Left lung (tissue), 10 donors: Measurements from ENCODE around the gene PLA2G4F. TPM values are rescaled to one million over a fixed set of nuclear protein-coding genes. Genes with fewer than 3 reads are reported as not detected.

ENCODE experiments used
- ATAC-seq: fragments of 200-7000 bp; cut with Tn5 transposase; one replicate; pipeline ENCODE4 v1.9.1; 2020; ENCODE audit warnings: moderate library complexity
- DNase-seq, 4 donors: peaks; one replicate each; pipeline ENCODE4 v3.0.0-alpha.2; 2013 to 2020
- H3K27ac ChIP-seq, 2 donors: fragments of 200-600 bp; sonication (generic) in 1 of 2; one replicate each; pipeline versions ENCODE4 v1.5.0 to v1.8.0; 2020 to 2021
- H3K27me3 ChIP-seq, 2 donors: fragments of 200-600 bp; sonication (generic) in 1 of 2; one replicate each; pipeline versions ENCODE4 v1.5.0 to v1.8.0; 2020 to 2021
- H3K36me3 ChIP-seq, 2 donors: fragments of 200-600 bp; sonication (generic) in 1 of 2; one replicate each; pipeline versions ENCODE4 v1.5.0 to v1.8.0; 2020 to 2021
- H3K4me1 ChIP-seq, 2 donors: fragments of 200-600 bp; one replicate each; pipeline ENCODE4 v1.8.0; 2021
- H3K4me3 ChIP-seq, 2 donors: fragments of 200-600 bp; sonication (generic) in 1 of 2; one replicate each; pipeline versions ENCODE4 v1.5.0 to v1.8.0; 2020 to 2021; ENCODE audit warnings: mild to moderate bottlenecking in 1 of 2
- H3K9me3 ChIP-seq, 2 donors: fragments of 200-600 bp; sonication (generic) in 1 of 2; one replicate each; pipeline versions ENCODE4 v1.5.0 to v1.8.0; 2020 to 2021
- CTCF ChIP-seq, 2 donors: fragments of 200-600 bp; sonication (generic) in 1 of 2; IDR thresholded peaks; one replicate each; pipeline versions ENCODE4 v1.5.0 to v1.8.0; 2021; ENCODE audit warnings: antibody characterized with exemption in 2 of 2
- intact Hi-C, 2 donors: fragments of 100-400 bp; cut with DNase I; formaldehyde crosslinking; loops; one replicate each; pipeline versions ENCODE4 v1.11.2 to v1.14.2; 2022
- polyA plus RNA-seq, 6 donors: library from polyadenylated mRNA; unstranded; fragments of 120-200 nt; gene quantifications; one replicate each; pipeline ENCODE4 v1.2.1, GENCODE V29; 2013; ENCODE audit not compliant: insufficient read length in 6 of 6
- total RNA-seq, 2 donors: library from RNA; stranded (reverse); fragmentation: NEBNext Ultra II Directional; extraction: Animal tissue kit (Norgen Biotek cat#: 25700); gene quantifications; one replicate each; pipeline ENCODE4 v1.2.1, GENCODE V29; 2021
- donor health status: DM: no; HTN: yes; CAD: no.
- donor health status: DM: no; HTN: no; CAD: no.

The PLA2G4F gene
- total and polyA plus RNA-seq, 8 donors = 3.1 to 100 (median 12.7) TPM

GRCh38 chr15:42190370-42190769 is 33.9 kb upstream of the PLA2G4F start:
- no peak for TF ChIP-seq CTCF (IDR thresholded peaks at IDR 0.05)
- Histone ChIP-seq H3K36me3 (peaks cover 0 to 80% of the 10 kb centered on the region in 2 donors), H3K27ac (no peak overlapping the region), H3K4me1 (peaks cover 0 to 11% of the 10 kb centered on the region in 2 donors), H3K9me3 (no peaks in the 10 kb centered on the region), H3K27me3 (no peaks in the 10 kb centered on the region), H3K4me3 (no peak overlapping the region)
- intact Hi-C loops = no loop called here
- ATAC-seq = no peak
- no peak for DNase-seq

GRCh38 chr15:42185801-42186200 is 29.4 kb upstream of the PLA2G4F start:
- Histone ChIP-seq H3K27ac (no peak overlapping the region), H3K4me1 (peaks cover 0 to 11% of the 10 kb centered on the region in 2 donors), H3K9me3 (no peaks in the 10 kb centered on the region), H3K4me3 (no peak overlapping the region), H3K27me3 (no peaks in the 10 kb centered on the region), H3K36me3 (peaks cover 0 to 98% of the 10 kb centered on the region in 2 donors)
- ATAC-seq (no peak), DNase-seq (no peak)
- intact Hi-C loops = no loop called here
- TF ChIP-seq CTCF (IDR thresholded peaks at IDR 0.05) = no peak

GRCh38 chr15:42184736-42185135 is 28.3 kb upstream of the PLA2G4F start:
- no peak for DNase-seq
- ATAC-seq = no peak
- Histone ChIP-seq H3K4me1 (peaks cover 0 to 11% of the 10 kb centered on the region in 2 donors), H3K36me3 (peaks cover 0 to 98% of the 10 kb centered on the region in 2 donors), H3K27me3 (no peaks in the 10 kb centered on the region), H3K9me3 (no peaks in the 10 kb centered on the region), H3K27ac (peak overlapping the region in 1 of 2 donors; percentile 39), H3K4me3 (no peak overlapping the region)
- intact Hi-C loops = no loop called here
- no peak for TF ChIP-seq CTCF (IDR thresholded peaks at IDR 0.05)

GRCh38 chr15:42184296-42184695 is 27.9 kb upstream of the PLA2G4F start:
- intact Hi-C loops = no loop called here
- DNase-seq = peak in 2 of 4 donors; percentile 7 to 55
- no peak overlapping the region for H3K4me3 ChIP-seq
- H3K36me3 ChIP-seq = peaks cover 0 to 98% of the 10 kb centered on the region in 2 donors
- peaks cover 0 to 11% of the 10 kb centered on the region in 2 donors for H3K4me1 ChIP-seq
- no peaks in the 10 kb centered on the region for H3K27me3 ChIP-seq
- TF ChIP-seq CTCF (IDR thresholded peaks at IDR 0.05) = no peak
- no peaks in the 10 kb centered on the region for H3K9me3 ChIP-seq
- peak; percentile 75 for ATAC-seq
- peak overlapping the region in 1 of 2 donors; percentile 39 for H3K27ac ChIP-seq

GRCh38 chr15:42182961-42183360 is 26.5 kb upstream of the PLA2G4F start:
- no peaks in the 10 kb centered on the region for H3K9me3 ChIP-seq
- no peaks in the 10 kb centered on the region for H3K27me3 ChIP-seq
- H3K4me1 ChIP-seq = peaks cover 0 to 11% of the 10 kb centered on the region in 2 donors
- ATAC-seq (peak; percentile 47), DNase-seq (peak in 1 of 4 donors; percentile 52)
- H3K27ac ChIP-seq = peak overlapping the region in 1 of 2 donors; percentile 61
- intact Hi-C loops = no loop called here
- peaks cover 0 to 98% of the 10 kb centered on the region in 2 donors for H3K36me3 ChIP-seq
- TF ChIP-seq CTCF (IDR thresholded peaks at IDR 0.05) = no peak
- no peak overlapping the region for H3K4me3 ChIP-seq
